DLD1 (cell line): ENCODE measurements around the gene CCDC51.

Experiments used
- in situ Hi-C: cut with HindIII; loops from 2 replicates; pipeline ENCODE4 v1.10.0; 2017; ENCODE audit warnings: low sequenced_read_pairs

The CCDC51 gene

DNA sequence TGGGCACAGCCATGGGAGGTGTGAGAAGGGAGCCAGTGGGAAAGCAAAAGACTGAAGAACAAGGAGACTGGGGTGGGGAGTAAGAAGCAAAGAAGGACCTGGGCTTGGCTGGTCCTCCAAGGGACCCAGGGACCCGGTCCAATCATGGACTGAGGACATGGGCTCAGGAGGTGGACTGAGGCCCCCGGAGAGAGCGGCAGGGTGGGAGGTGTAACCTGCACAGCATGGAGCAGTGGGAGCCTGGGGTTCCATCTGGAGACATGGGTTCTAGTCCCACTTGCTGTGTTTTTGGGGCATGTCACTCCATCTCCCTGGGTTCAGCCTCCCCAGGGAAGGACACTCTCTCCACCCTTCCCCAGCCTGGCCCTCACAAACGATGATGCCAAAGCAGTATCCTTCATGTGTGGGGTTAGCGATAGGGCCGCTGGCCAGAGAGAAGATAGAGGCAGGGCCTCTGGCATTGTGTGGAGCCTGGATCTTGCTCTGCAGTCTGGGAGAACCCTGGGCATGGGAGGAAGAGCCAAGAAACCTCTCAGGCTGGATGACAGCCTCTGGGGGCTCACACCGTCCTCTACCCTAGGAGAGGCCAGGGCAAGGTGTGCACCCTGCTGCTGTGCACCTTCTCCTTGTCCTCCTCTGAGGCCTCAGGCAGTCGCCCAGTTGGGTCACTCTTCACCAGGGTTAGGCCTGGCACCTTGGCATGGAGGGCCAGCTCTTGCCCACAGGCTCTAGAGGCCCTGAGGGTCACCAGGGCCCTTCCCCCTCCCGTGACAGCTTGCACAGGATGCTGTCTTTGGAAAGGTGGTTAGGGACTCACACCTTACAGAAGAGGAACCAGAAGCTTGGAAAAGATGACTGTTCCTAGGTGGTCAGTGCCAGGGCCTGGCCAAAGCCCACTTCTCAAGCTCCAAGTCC lies 41.9 kb downstream of the CCDC51 start:
- in situ Hi-C loops = loop anchor here (5.0 kb wide), 1 partner anchor 39 kb away; no protein-coding TSS in a partner anchor

- in situ Hi-C loops = loop anchor here (5.0 kb wide), 1 partner anchor 42 kb away; no protein-coding TSS in a partner anchor
These were observed 44.2 kb downstream of the CCDC51 start for GRCh38 chr3:48395714-48396113.

- in situ Hi-C loops = no loop called here
These were observed 45.5 kb downstream of the CCDC51 start for GRCh38 chr3:48394391-48394790.

DNA sequence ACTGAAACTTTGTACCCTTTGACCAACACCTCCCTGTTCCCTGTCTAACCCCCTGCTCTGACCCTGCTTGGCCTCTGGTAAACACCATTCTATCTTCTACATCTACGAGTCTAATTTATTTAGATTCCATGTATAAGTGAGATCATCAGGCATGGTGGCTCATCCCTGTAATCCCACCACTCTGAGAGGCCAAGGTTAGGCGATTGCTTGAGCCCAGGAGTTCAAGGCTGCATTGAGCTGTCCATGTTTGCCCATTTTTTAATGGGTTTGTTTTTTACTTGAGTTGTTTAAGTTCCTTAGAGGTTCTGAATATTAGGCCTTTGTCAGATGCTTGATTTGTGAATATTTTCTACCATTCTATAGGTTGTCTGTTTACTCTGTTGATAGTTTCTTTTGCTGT lies 51.0 kb downstream of the CCDC51 start:
- in situ Hi-C loops = no loop called here

DNA sequence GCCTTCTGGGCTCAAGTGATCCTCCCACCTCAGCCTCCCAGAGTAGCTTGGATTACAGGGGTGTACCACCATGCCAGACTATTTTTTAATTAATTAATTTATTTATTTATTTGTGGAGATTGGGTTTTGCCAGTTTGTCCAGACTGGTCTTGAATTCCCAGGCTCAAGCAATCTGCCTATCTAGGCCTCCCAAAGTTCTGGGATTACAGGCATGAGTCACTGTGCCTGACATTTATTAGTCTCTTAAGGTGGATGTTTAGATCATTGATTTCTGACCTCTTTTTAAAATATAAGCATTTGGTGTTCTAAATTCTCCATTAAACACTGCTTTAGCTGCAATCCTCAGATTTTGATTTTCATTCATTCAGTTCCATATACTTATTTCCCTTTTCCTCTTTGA lies 52.3 kb downstream of the CCDC51 start:
- in situ Hi-C loops = no loop called here
